ENCODE results near the gene PALLD. TPM values are rescaled to one million over a fixed set of nuclear protein-coding genes. Genes with fewer than 3 reads are reported as not detected.

The PALLD gene
- polyA plus RNA-seq, 3 donors = 6.1 to 11.8 (median 9.9) TPM

DNA sequence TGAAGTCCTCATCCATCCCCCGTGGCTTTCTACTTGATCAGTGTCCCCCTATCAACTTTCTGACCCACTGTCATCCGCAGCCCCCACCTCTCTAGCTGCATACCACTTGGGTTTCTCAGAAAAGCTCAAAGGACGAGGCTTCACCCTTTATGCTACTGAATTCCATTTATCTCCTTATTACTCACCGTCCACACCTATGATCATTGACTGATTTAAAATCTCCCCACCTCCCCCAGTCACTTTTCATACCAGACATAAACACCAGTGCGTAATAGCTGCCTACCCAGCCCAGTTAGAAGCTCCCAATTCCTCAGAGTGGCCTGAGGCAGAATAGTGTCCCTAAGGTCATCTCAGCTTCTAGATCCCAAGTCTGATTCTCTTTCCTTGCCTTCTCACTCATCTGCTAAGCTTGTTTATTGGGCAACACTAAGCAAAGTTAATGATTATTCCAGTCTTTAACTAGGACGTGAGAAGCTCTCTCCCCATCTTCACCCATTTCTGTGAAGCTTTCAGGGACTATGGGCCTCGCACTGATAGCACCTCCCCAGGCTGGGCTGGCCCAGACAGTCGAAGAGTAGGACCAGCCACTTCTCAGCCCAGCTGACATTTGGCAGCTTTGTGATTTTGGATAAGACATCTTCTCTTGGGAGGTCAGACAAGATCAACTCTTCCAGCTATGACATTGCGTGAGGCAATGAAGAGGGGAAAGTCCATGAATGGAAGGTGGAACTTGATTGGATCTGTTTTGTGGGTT is 9.4 kb upstream of the PALLD start:
- Mint-ChIP-seq H3K4me1 (peaks cover 33% of the 10 kb centered on the region), H3K27ac (peak overlapping the region; percentile 73 to 90 (median 88)), H3K4me3 (no peak overlapping the region), H3K9me3 (no peaks in the 10 kb centered on the region), H3K27me3 (ENCODE audit: low read depth in 3 of 3) (no peaks in the 10 kb centered on the region), H3K36me3 (peaks cover 0 to 9% of the 10 kb centered on the region in 2 donors)
- no peaks in the 10 kb centered on the region for H3K9me3 ChIP-seq (replicated peaks in 1 of 2; ENCODE audit: control insufficient read depth in 1 of 2, insufficient read depth in 1 of 2, low read length in 2 of 2)
- H2AFZ ChIP-seq (ENCODE audit: insufficient read depth, low read depth, low read length, poor library complexity, severe bottlenecking) = peak overlapping the region; percentile 17
- TF ChIP-seq, protein P1, sequence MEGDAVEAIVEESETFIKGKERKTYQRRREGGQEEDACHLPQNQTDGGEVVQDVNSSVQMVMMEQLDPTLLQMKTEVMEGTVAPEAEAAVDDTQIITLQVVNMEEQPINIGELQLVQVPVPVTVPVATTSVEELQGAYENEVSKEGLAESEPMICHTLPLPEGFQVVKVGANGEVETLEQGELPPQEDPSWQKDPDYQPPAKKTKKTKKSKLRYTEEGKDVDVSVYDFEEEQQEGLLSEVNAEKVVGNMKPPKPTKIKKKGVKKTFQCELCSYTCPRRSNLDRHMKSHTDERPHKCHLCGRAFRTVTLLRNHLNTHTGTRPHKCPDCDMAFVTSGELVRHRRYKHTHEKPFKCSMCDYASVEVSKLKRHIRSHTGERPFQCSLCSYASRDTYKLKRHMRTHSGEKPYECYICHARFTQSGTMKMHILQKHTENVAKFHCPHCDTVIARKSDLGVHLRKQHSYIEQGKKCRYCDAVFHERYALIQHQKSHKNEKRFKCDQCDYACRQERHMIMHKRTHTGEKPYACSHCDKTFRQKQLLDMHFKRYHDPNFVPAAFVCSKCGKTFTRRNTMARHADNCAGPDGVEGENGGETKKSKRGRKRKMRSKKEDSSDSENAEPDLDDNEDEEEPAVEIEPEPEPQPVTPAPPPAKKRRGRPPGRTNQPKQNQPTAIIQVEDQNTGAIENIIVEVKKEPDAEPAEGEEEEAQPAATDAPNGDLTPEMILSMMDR (IDR thresholded peaks at IDR 0.05) = no peak
- H3K4me1 ChIP-seq (ENCODE audit: control insufficient read depth in 1 of 2, insufficient read depth in 2 of 2, low read length in 2 of 2) = peaks cover 22 to 34% of the 10 kb centered on the region in 2 donors
- no peak for DNase-seq
- H4K20me1 ChIP-seq (ENCODE audit: insufficient read depth, low read length) = no peaks in the 10 kb centered on the region
- peak overlapping the region in 1 of 2 donors; percentile 74 for H3K27ac ChIP-seq (ENCODE audit: low read depth in 1 of 2, low read length in 2 of 2)
- no peak overlapping the region for H3K4me3 ChIP-seq (replicated peaks in 1 of 3; ENCODE audit: low read depth in 2 of 3, low read length in 3 of 3)
- intact Hi-C loops (cut with micrococcal nuclease) = loop anchor here in 1 of 2 donors (10.0 kb wide), 1 partner anchor 527 kb away; the partner anchor contains the start of gene CBR4
- 94% methylated on average over 7 of the region's 9 CpGs for WGBS (ENCODE audit: insufficient coverage)
- H3K36me3 ChIP-seq (replicated peaks in 1 of 2; ENCODE audit: control insufficient read depth in 1 of 2, insufficient read depth in 2 of 2, low read length in 2 of 2) = no peaks in the 10 kb centered on the region
- no peak overlapping the region for H3K9ac ChIP-seq (ENCODE audit: insufficient read depth, low read length, poor library complexity, severe bottlenecking)
- no peak overlapping the region for H3K4me2 ChIP-seq (replicated peaks; ENCODE audit: extremely low read depth, low read length, poor library complexity, severe bottlenecking)
- H3K79me2 ChIP-seq (ENCODE audit: insufficient read depth, low read length) = no peaks in the 10 kb centered on the region
- H3K27me3 ChIP-seq (ENCODE audit: control insufficient read depth in 2 of 2, insufficient read depth in 2 of 2, low read length in 2 of 2) = no peaks in the 10 kb centered on the region

DNA sequence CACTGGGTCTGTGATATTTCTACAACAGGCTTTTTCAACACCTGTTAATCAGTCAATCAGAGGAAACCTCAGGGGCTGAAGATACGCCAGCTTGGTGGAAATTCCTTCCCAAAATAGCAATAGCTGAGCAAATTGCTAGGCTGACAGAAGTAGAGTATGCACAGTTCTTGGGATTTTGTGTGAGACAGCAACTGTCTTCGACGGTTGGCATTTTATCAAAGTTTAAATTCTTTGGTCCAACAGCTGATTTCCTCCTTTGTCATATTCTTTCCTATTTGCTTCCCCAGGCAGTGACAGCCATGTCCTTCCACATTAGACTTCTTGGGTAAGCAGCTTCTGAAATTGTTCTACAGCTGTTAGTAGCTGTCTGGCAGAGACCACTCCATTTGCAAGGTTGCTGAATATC is 8.0 kb upstream of the PALLD start:
- WGBS (ENCODE audit: insufficient coverage) = no CpG with 5 or more reads among the region's 3 CpGs
- no peak overlapping the region for H3K4me2 ChIP-seq (replicated peaks; ENCODE audit: extremely low read depth, low read length, poor library complexity, severe bottlenecking)
- H3K9me3 ChIP-seq (replicated peaks in 1 of 2; ENCODE audit: control insufficient read depth in 1 of 2, insufficient read depth in 1 of 2, low read length in 2 of 2) = no peaks in the 10 kb centered on the region
- no peaks in the 10 kb centered on the region for H3K36me3 ChIP-seq (replicated peaks in 1 of 2; ENCODE audit: control insufficient read depth in 1 of 2, insufficient read depth in 2 of 2, low read length in 2 of 2)
- H3K9me3 Mint-ChIP-seq = peaks cover 0 to 2% (median 0%) of the 10 kb centered on the region in 7 donors
- intact Hi-C loops (cut with micrococcal nuclease) = loop anchor here in 1 of 2 donors (10.0 kb wide), 1 partner anchor 526 kb away; the partner anchor contains the start of gene CBR4
- TF ChIP-seq, protein P1 (IDR thresholded peaks at IDR 0.05) = no peak
- H3K4me3 Mint-ChIP-seq = no peak overlapping the region
- no peak overlapping the region for H3K4me3 ChIP-seq (replicated peaks in 1 of 3; ENCODE audit: low read depth in 2 of 3, low read length in 3 of 3)
- H3K27me3 Mint-ChIP-seq (ENCODE audit: low read depth in 3 of 3) = no peaks in the 10 kb centered on the region
- no peaks in the 10 kb centered on the region for H3K79me2 ChIP-seq (ENCODE audit: insufficient read depth, low read length)
- no peaks in the 10 kb centered on the region for H3K27me3 ChIP-seq (ENCODE audit: control insufficient read depth in 2 of 2, insufficient read depth in 2 of 2, low read length in 2 of 2)
- peaks cover 28% of the 10 kb centered on the region for H3K4me1 Mint-ChIP-seq
- H3K27ac Mint-ChIP-seq = peak overlapping the region in 1 of 7 donors; percentile 37
- H3K9ac ChIP-seq (ENCODE audit: insufficient read depth, low read length, poor library complexity, severe bottlenecking) = no peak overlapping the region
- peaks cover 0 to 9% of the 10 kb centered on the region in 2 donors for H3K36me3 Mint-ChIP-seq
- peak overlapping the region; percentile 61 for H2AFZ ChIP-seq (ENCODE audit: insufficient read depth, low read depth, low read length, poor library complexity, severe bottlenecking)
- H4K20me1 ChIP-seq (ENCODE audit: insufficient read depth, low read length) = no peaks in the 10 kb centered on the region
- no peak overlapping the region for H3K27ac ChIP-seq (ENCODE audit: low read depth in 1 of 2, low read length in 2 of 2)
- DNase-seq = no peak
- H3K4me1 ChIP-seq (ENCODE audit: control insufficient read depth in 1 of 2, insufficient read depth in 2 of 2, low read length in 2 of 2) = peaks cover 22 to 32% of the 10 kb centered on the region in 2 donors

Data from CD14-positive monocyte (primary cell).